ENCODE results near the gene RASAL2.

DNA sequence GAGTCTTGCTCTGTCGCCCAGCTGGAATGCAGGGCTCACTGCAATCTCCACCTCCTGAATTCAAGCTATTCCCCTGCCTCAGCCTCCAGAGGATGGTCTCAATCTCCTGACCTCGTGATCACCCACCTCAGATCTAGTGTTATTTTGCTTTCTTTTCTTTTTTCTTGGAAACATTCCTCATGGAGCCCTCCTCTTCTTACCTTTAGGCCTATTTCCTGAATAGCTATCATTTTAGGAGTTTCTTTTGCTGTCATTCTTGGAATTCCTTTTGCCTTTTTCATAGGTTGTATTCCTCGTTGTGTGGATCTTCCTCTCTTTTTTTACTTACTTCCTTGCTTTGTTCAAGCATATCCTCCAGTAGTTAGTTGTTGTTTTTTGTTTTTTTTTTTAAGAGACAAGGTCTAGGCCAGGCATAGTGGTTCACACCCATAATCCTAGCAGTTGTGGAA, 173.8 kb downstream of the RASAL2 start:
- TF ChIP-seq RAD21 (conservative IDR thresholded peaks at IDR 0.05 in 1 of 2, IDR thresholded peaks at IDR 0.05 in 1 of 2) = no peak
- TF ChIP-seq CTCF (IDR thresholded peaks at IDR 0.05) = no peak
- TF ChIP-seq CHD4 (IDR thresholded peaks at IDR 0.05; ENCODE audit: borderline replicate concordance) = no peak
- TF ChIP-seq, protein P1, sequence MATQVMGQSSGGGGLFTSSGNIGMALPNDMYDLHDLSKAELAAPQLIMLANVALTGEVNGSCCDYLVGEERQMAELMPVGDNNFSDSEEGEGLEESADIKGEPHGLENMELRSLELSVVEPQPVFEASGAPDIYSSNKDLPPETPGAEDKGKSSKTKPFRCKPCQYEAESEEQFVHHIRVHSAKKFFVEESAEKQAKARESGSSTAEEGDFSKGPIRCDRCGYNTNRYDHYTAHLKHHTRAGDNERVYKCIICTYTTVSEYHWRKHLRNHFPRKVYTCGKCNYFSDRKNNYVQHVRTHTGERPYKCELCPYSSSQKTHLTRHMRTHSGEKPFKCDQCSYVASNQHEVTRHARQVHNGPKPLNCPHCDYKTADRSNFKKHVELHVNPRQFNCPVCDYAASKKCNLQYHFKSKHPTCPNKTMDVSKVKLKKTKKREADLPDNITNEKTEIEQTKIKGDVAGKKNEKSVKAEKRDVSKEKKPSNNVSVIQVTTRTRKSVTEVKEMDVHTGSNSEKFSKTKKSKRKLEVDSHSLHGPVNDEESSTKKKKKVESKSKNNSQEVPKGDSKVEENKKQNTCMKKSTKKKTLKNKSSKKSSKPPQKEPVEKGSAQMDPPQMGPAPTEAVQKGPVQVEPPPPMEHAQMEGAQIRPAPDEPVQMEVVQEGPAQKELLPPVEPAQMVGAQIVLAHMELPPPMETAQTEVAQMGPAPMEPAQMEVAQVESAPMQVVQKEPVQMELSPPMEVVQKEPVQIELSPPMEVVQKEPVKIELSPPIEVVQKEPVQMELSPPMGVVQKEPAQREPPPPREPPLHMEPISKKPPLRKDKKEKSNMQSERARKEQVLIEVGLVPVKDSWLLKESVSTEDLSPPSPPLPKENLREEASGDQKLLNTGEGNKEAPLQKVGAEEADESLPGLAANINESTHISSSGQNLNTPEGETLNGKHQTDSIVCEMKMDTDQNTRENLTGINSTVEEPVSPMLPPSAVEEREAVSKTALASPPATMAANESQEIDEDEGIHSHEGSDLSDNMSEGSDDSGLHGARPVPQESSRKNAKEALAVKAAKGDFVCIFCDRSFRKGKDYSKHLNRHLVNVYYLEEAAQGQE (IDR thresholded peaks at IDR 0.05) = no peak
- TF ChIP-seq SMC3 (IDR thresholded peaks at IDR 0.05) = no peak
- no peak for TF ChIP-seq NFE2L2 (conservative IDR thresholded peaks at IDR 0.05; ENCODE audit: low read length)
- no peak for TF ChIP-seq POLR2A (IDR thresholded peaks at IDR 0.05; ENCODE audit: low read length)
- TF ChIP-seq ESRRA (IDR thresholded peaks at IDR 0.05; ENCODE audit: borderline replicate concordance, low read length) = no peak
- no peak for TF ChIP-seq NPAS2 (CRISPR knock-in tag; IDR thresholded peaks at IDR 0.05; ENCODE audit: borderline replicate concordance)
- no peak for TF ChIP-seq CHD2 (IDR thresholded peaks at IDR 0.05; ENCODE audit: low read length, partially characterized antibody)
- TF ChIP-seq POLR2AphosphoS2 (conservative IDR thresholded peaks at IDR 0.05; ENCODE audit: low read length) = no peak
- TF ChIP-seq FOSL2 (IDR thresholded peaks at IDR 0.05) = no peak
- TF ChIP-seq FOSL2 (CRISPR knock-in tag; IDR thresholded peaks at IDR 0.05) = 0 out of 2 replicates have a peak, but pooled peaks have one; percentile 25
- TF ChIP-seq ELK1 (IDR thresholded peaks at IDR 0.05; ENCODE audit: low read depth, low read length) = no peak

Data from A549 (cell line).